Endothelial cell of umbilical vein (primary cell): ENCODE data around the gene SSC5D.

Source experiments
- CTCF ChIP-seq, 2 donors: IDR thresholded peaks; 1 replicate in 1 of 2; 2 replicates in 1 of 2; pipeline ENCODE4 v1.5.1; 2011; ENCODE audit warnings: low read length in 2 of 2, mild to moderate bottlenecking in 2 of 2, moderate library complexity in 2 of 2, control low read depth in 1 of 2, inconsistent platforms in 1 of 2, low read depth in 1 of 2; ENCODE audit not compliant: insufficient read depth in 1 of 2; ENCODE audit errors: extremely low read depth in 1 of 2
- GATA2 ChIP-seq: IDR thresholded peaks from 2 replicates; pipeline ENCODE4 v1.7.0; 2011; ENCODE audit warnings: low read depth, mild to moderate bottlenecking, moderate library complexity, mixed read lengths, low read length; ENCODE audit not compliant: insufficient read length, insufficient read depth
- JUN ChIP-seq: IDR thresholded peaks from 2 replicates; pipeline ENCODE4 v1.6.1; 2011; ENCODE audit warnings: borderline replicate concordance, low read depth; ENCODE audit not compliant: insufficient read length, insufficient read depth
- MAX ChIP-seq: IDR thresholded peaks from 2 replicates; pipeline ENCODE4 v1.6.1; 2011; ENCODE audit not compliant: insufficient read depth, insufficient read length
- POLR2A ChIP-seq: IDR thresholded peaks from 2 replicates; pipeline ENCODE4 v1.6.1; 2012; ENCODE audit warnings: low read depth, mild to moderate bottlenecking, control low read depth, low read length
- POLR2AphosphoS5 ChIP-seq: IDR thresholded peaks from 2 replicates; pipeline ENCODE4 v1.6.1; 2012; ENCODE audit warnings: low read depth, mild to moderate bottlenecking, control low read depth, low read length, moderate library complexity; ENCODE audit not compliant: insufficient read depth

GRCh38 chr19:55563261-55563690 lies 75.0 kb downstream of the SSC5D start:
- no peak for TF ChIP-seq POLR2AphosphoS5
- TF ChIP-seq GATA2 = no peak
- no peak for TF ChIP-seq CTCF (IDR thresholded peaks at IDR 0.05; ENCODE audit: extremely low read depth in 1 of 2, insufficient read depth in 1 of 2, low read depth in 1 of 2, low read length in 2 of 2)
- TF ChIP-seq MAX = no peak
- no peak for TF ChIP-seq JUN
- no peak for TF ChIP-seq POLR2A
